ENCODE measurements around the gene CCDC92. TPM values are rescaled to one million over a fixed set of nuclear protein-coding genes. Genes with fewer than 3 reads are reported as not detected.

The CCDC92 gene
- polyA plus RNA-seq, 1 of the 3 experiments (the other 2 are of a cell fraction), result 53.5 TPM

DNA sequence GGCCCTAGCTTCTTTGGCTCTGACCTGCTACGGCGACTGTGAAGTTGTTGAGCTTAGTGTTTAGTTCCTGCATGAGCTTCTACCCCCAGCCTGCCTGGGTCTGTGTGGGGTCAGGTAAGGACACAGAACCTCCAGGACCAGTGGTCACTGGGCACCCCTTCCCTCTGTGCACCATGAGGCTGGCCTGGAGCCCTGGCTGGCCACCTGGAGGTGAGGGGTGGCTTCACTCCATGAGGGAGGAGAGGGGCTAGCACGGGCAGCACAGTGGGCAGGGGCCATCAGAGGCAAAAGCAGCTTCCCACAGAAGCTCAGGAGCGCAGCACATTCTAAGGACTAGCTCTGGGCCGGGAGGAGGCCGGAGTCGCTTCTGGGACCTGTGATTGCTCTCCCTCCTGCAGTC is 36.7 kb downstream of the CCDC92 start:
- no peak for DNase-seq
- H3K27ac ChIP-seq (ENCODE audit: low read depth in 2 of 2, low read length in 1 of 2), result no peak overlapping the region
- CTCF ChIA-PET, result interaction anchor here (1.6 to 1.7 kb wide), 2 partner anchors 10 to 25 kb away, joined by 4 to 5 read pairs; no protein-coding TSS in a partner anchor
- H3K9ac ChIP-seq, result no peak overlapping the region
- no peak overlapping the region for H2AFZ ChIP-seq (ENCODE audit: low read depth)
- H3F3A ChIP-seq (replicated peaks; ENCODE audit: insufficient read depth), result no peaks in the 10 kb centered on the region
- WGBS (ENCODE audit: low lambda C conversion rate), result 96% methylated on average over 5 of the region's 7 CpGs
- H4K20me1 ChIP-seq (ENCODE audit: insufficient read depth), result no peaks in the 10 kb centered on the region
- TF ChIP-seq EZH2phosphoT487 (IDR thresholded peaks at IDR 0.05; ENCODE audit: borderline replicate concordance, low read depth) (no peak), NFIC (IDR thresholded peaks at IDR 0.05; ENCODE audit: borderline replicate concordance) (no peak), JUND (IDR thresholded peaks at IDR 0.05) (no peak), ELF1 (IDR thresholded peaks at IDR 0.05) (no peak), SMC3 (IDR thresholded peaks at IDR 0.05; ENCODE audit: low read depth, low read length) (no peak), CHD2 (IDR thresholded peaks at IDR 0.05; ENCODE audit: low read length, partially characterized antibody) (no peak), TAF1 (IDR thresholded peaks at IDR 0.05; ENCODE audit: borderline replicate concordance, low read depth, low read length) (no peak), FOSL2 (IDR thresholded peaks at IDR 0.05; ENCODE audit: borderline replicate concordance, low read depth) (no peak), TEAD4 (IDR thresholded peaks at IDR 0.05; ENCODE audit: borderline replicate concordance, insufficient read depth) (no peak), EP300 (IDR thresholded peaks at IDR 0.05; ENCODE audit: borderline replicate concordance in 1 of 2, low read depth in 1 of 2, low read length in 1 of 2) (no peak), RXRA (IDR thresholded peaks at IDR 0.05; ENCODE audit: borderline replicate concordance, low read depth) (no peak), FOXJ3 (CRISPR knock-in tag; IDR thresholded peaks at IDR 0.05) (no peak), RAD21 (IDR thresholded peaks at IDR 0.05; ENCODE audit: low read length) (no peak)
- TF ChIP-seq, protein P1, sequence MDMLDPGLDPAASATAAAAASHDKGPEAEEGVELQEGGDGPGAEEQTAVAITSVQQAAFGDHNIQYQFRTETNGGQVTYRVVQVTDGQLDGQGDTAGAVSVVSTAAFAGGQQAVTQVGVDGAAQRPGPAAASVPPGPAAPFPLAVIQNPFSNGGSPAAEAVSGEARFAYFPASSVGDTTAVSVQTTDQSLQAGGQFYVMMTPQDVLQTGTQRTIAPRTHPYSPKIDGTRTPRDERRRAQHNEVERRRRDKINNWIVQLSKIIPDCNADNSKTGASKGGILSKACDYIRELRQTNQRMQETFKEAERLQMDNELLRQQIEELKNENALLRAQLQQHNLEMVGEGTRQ (IDR thresholded peaks at IDR 0.05; ENCODE audit: borderline replicate concordance, low read depth, low read length), result no peak
- TF ChIP-seq, protein P2, sequence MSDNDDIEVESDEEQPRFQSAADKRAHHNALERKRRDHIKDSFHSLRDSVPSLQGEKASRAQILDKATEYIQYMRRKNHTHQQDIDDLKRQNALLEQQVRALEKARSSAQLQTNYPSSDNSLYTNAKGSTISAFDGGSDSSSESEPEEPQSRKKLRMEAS (IDR thresholded peaks at IDR 0.05; ENCODE audit: low read depth), result no peak
- TF ChIP-seq, protein P3, sequence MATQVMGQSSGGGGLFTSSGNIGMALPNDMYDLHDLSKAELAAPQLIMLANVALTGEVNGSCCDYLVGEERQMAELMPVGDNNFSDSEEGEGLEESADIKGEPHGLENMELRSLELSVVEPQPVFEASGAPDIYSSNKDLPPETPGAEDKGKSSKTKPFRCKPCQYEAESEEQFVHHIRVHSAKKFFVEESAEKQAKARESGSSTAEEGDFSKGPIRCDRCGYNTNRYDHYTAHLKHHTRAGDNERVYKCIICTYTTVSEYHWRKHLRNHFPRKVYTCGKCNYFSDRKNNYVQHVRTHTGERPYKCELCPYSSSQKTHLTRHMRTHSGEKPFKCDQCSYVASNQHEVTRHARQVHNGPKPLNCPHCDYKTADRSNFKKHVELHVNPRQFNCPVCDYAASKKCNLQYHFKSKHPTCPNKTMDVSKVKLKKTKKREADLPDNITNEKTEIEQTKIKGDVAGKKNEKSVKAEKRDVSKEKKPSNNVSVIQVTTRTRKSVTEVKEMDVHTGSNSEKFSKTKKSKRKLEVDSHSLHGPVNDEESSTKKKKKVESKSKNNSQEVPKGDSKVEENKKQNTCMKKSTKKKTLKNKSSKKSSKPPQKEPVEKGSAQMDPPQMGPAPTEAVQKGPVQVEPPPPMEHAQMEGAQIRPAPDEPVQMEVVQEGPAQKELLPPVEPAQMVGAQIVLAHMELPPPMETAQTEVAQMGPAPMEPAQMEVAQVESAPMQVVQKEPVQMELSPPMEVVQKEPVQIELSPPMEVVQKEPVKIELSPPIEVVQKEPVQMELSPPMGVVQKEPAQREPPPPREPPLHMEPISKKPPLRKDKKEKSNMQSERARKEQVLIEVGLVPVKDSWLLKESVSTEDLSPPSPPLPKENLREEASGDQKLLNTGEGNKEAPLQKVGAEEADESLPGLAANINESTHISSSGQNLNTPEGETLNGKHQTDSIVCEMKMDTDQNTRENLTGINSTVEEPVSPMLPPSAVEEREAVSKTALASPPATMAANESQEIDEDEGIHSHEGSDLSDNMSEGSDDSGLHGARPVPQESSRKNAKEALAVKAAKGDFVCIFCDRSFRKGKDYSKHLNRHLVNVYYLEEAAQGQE (IDR thresholded peaks at IDR 0.05; ENCODE audit: low read depth, low read length), result no peak
- TF ChIP-seq, protein P4, sequence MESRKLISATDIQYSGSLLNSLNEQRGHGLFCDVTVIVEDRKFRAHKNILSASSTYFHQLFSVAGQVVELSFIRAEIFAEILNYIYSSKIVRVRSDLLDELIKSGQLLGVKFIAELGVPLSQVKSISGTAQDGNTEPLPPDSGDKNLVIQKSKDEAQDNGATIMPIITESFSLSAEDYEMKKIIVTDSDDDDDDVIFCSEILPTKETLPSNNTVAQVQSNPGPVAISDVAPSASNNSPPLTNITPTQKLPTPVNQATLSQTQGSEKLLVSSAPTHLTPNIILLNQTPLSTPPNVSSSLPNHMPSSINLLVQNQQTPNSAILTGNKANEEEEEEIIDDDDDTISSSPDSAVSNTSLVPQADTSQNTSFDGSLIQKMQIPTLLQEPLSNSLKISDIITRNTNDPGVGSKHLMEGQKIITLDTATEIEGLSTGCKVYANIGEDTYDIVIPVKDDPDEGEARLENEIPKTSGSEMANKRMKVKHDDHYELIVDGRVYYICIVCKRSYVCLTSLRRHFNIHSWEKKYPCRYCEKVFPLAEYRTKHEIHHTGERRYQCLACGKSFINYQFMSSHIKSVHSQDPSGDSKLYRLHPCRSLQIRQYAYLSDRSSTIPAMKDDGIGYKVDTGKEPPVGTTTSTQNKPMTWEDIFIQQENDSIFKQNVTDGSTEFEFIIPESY (IDR thresholded peaks at IDR 0.05; ENCODE audit: borderline replicate concordance, low read depth), result no peak
- TF ChIP-seq, protein P5, sequence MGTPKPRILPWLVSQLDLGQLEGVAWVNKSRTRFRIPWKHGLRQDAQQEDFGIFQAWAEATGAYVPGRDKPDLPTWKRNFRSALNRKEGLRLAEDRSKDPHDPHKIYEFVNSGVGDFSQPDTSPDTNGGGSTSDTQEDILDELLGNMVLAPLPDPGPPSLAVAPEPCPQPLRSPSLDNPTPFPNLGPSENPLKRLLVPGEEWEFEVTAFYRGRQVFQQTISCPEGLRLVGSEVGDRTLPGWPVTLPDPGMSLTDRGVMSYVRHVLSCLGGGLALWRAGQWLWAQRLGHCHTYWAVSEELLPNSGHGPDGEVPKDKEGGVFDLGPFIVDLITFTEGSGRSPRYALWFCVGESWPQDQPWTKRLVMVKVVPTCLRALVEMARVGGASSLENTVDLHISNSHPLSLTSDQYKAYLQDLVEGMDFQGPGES (IDR thresholded peaks at IDR 0.05; ENCODE audit: low read depth, low read length), result no peak
- TF ChIP-seq, protein P6, sequence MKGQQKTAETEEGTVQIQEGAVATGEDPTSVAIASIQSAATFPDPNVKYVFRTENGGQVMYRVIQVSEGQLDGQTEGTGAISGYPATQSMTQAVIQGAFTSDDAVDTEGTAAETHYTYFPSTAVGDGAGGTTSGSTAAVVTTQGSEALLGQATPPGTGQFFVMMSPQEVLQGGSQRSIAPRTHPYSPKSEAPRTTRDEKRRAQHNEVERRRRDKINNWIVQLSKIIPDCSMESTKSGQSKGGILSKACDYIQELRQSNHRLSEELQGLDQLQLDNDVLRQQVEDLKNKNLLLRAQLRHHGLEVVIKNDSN (IDR thresholded peaks at IDR 0.05; ENCODE audit: borderline replicate concordance, low read depth), result no peak
- H3K36me3 ChIP-seq (replicated peaks in 1 of 2; ENCODE audit: control insufficient read depth in 1 of 2, insufficient read depth in 2 of 2, low read length in 1 of 2), result peaks cover 0 to 34% of the 10 kb centered on the region in 2 experiments
- no peaks in the 10 kb centered on the region for H3K4me1 ChIP-seq (ENCODE audit: control insufficient read depth in 1 of 2, insufficient read depth in 2 of 2, low read depth in 1 of 2, low read length in 1 of 2)
- H3K9me2 ChIP-seq, result no peaks in the 10 kb centered on the region
- H3K9me3 ChIP-seq, result no peaks in the 10 kb centered on the region
- H3K27me3 ChIP-seq (ENCODE audit: insufficient read depth), result no peaks in the 10 kb centered on the region
- H3K79me2 ChIP-seq (ENCODE audit: insufficient read depth), result no peaks in the 10 kb centered on the region
- H3K4me2 ChIP-seq, result no peak overlapping the region
- H3K4me3 ChIP-seq (ENCODE audit: low read depth in 2 of 2, low read length in 1 of 2), result no peak overlapping the region
- POLR2A ChIA-PET, result no interaction called here

Measured in SK-N-SH (cell line).